Measurements from ENCODE around the gene CPSF3. TPM values are rescaled to one million over a fixed set of nuclear protein-coding genes. Genes with fewer than 3 reads are reported as not detected.

Gene CPSF3
- total RNA-seq, 1 experiment from 2014 or later = 68.5 TPM

DNA sequence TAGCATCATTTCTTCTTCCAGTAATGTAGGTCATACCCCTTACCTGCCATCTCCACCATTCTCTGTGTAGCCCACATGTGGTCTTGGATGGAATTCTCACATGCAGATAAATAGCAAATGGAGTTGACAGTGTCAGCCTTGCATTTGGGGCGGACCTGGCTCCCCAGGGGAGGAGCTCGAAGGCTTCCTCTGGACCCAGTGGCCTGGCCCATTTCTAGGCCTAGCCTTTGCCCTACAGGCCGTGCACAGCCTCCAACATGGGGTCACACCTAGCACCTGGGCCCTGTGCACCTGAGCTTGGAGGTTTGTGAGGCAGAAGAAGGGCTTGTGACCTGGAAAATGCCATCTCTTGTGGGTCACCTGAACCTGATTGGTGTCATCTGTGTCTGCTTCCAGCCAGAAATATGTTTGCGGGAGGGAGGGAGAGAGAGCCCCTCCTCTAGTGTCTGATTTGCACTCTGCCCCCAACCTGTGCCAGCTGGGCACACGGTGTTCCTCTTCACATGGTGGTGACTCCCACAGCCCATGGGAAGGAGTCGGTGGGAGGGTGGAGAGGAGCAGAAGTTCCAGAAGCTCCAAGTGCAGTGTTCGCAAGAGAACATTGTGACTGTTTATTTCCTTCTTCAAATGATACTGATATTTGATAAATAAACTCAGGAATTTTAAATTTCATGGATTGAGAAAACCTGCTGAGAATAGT lies 33.2 kb upstream of the CPSF3 start:
- H2AFZ ChIP-seq (ENCODE audit: low read depth, low read length, poor library complexity, severe bottlenecking) = no peak overlapping the region
- H3K36me3 ChIP-seq (ENCODE audit: control insufficient read depth in 1 of 2, insufficient read depth in 2 of 2, low read length in 2 of 2) = peaks cover 0 to 4% of the 10 kb centered on the region in 2 experiments; a peak in 1 of 4 replicates
- ATAC-seq = no peak
- H4K20me1 ChIP-seq (ENCODE audit: insufficient read depth) = no peaks in the 10 kb centered on the region
- no peak overlapping the region for H3K4me2 ChIP-seq (ENCODE audit: low read length)
- ChIA-PET POLR2A (no interaction called here), CTCF (no interaction called here), RAD21 (ENCODE audit: low non-redundant PET in 1 of 2, low total read pairs in 2 of 2, uncharacterized antibody in 2 of 2, unreplicated experiment in 2 of 2) (no interaction called here)
- H3K4me3 ChIP-seq (replicated peaks in 1 of 2; ENCODE audit: low read depth in 1 of 2, low read length in 2 of 2) = no peak overlapping the region
- intact Hi-C loops (cut with micrococcal nuclease) = no loop called here
- no peaks in the 10 kb centered on the region for H3K9me2 ChIP-seq (ENCODE audit: insufficient read depth)
- TF ChIP-seq SP1 (IDR thresholded peaks at IDR 0.05; ENCODE audit: low read depth) = no peak
- no peak for TF ChIP-seq POLR2A (IDR thresholded peaks at IDR 0.05; ENCODE audit: borderline replicate concordance, extremely low read depth, insufficient read depth, insufficient read length)
- no peaks in the 10 kb centered on the region for H3K79me2 ChIP-seq (ENCODE audit: insufficient read depth, low read length)
- peaks cover 20 to 28% of the 10 kb centered on the region in 2 experiments for H3K4me1 ChIP-seq (ENCODE audit: control insufficient read depth in 1 of 2, insufficient read depth in 2 of 2, low read length in 2 of 2)
- H3K9ac ChIP-seq (ENCODE audit: low read length) = no peak overlapping the region
- H3K9me3 ChIP-seq (ENCODE audit: control insufficient read depth in 1 of 2, insufficient read depth in 1 of 2, low read depth in 1 of 2, low read length in 2 of 2) = no peaks in the 10 kb centered on the region
- no peak for DNase-seq (ENCODE audit: low read depth, low spot score)
- no TSS peak for BruUV-seq (replicated peaks)
- no peaks in the 10 kb centered on the region for H3K27me3 ChIP-seq (ENCODE audit: insufficient read depth, low read length)
- H3K27ac ChIP-seq (ENCODE audit: low read depth, low read length) = no peak overlapping the region

DNA sequence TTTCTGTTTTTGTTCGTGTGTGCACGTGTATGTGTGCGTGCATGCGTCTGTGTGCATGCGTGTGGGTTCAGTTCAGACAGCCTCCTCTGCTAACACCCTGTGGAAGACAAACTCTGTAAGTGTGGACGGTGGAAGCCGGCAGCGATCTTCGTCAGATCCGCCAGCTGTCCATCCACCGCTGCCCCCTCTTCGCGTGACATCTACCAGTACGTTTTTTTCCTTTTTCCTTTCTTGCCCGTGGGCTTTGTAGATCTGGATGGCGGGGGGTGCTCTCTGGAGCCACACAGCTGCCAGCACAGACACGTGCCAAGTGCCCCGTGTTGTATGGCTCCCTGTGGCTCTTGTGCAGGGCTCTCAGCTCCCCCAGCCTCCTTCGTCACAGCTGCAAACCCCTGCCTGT lies 32.5 kb upstream of the CPSF3 start:
- RAD21 ChIA-PET (ENCODE audit: low non-redundant PET in 1 of 2, low total read pairs in 2 of 2, uncharacterized antibody in 2 of 2, unreplicated experiment in 2 of 2) = no interaction called here
- H3K4me3 ChIP-seq (replicated peaks in 1 of 2; ENCODE audit: low read depth in 1 of 2, low read length in 2 of 2) = no peak overlapping the region
- no peak overlapping the region for H3K9ac ChIP-seq (ENCODE audit: low read length)
- H3K9me3 ChIP-seq (ENCODE audit: control insufficient read depth in 1 of 2, insufficient read depth in 1 of 2, low read depth in 1 of 2, low read length in 2 of 2) = no peaks in the 10 kb centered on the region
- intact Hi-C loops (cut with micrococcal nuclease) = no loop called here
- H2AFZ ChIP-seq (ENCODE audit: low read depth, low read length, poor library complexity, severe bottlenecking) = no peak overlapping the region
- POLR2A ChIA-PET = no interaction called here
- no peak for DNase-seq (ENCODE audit: low read depth, low spot score)
- H3K36me3 ChIP-seq (ENCODE audit: control insufficient read depth in 1 of 2, insufficient read depth in 2 of 2, low read length in 2 of 2) = peaks cover 0 to 4% of the 10 kb centered on the region in 2 experiments; a peak in 1 of 4 replicates
- H3K27me3 ChIP-seq (ENCODE audit: insufficient read depth, low read length) = no peaks in the 10 kb centered on the region
- no peak overlapping the region for H3K27ac ChIP-seq (ENCODE audit: low read depth, low read length)
- peaks cover 14 to 21% of the 10 kb centered on the region in 2 experiments for H3K4me1 ChIP-seq (ENCODE audit: control insufficient read depth in 1 of 2, insufficient read depth in 2 of 2, low read length in 2 of 2)
- no peaks in the 10 kb centered on the region for H3K79me2 ChIP-seq (ENCODE audit: insufficient read depth, low read length)
- H3K9me2 ChIP-seq (ENCODE audit: insufficient read depth) = no peaks in the 10 kb centered on the region
- BruUV-seq (replicated peaks) = no TSS peak
- CTCF ChIA-PET = no interaction called here
- no peak for ATAC-seq
- H3K4me2 ChIP-seq (ENCODE audit: low read length) = no peak overlapping the region
- no peak for TF ChIP-seq CBX3 (IDR thresholded peaks at IDR 0.05; ENCODE audit: low read depth)
- TF ChIP-seq FOSL1 (IDR thresholded peaks at IDR 0.05; ENCODE audit: low read depth) = no peak
- no peak for TF ChIP-seq TCF7L2 (IDR thresholded peaks at IDR 0.05; ENCODE audit: borderline replicate concordance, extremely low read depth, insufficient read depth, insufficient read length)
- TF ChIP-seq RAD21 (IDR thresholded peaks at IDR 0.05; ENCODE audit: low read depth) = no peak
- no peak for TF ChIP-seq ELF1 (IDR thresholded peaks at IDR 0.05; ENCODE audit: borderline replicate concordance, low read depth)
- TF ChIP-seq POLR2AphosphoS5 (IDR thresholded peaks at IDR 0.05; ENCODE audit: low read depth, low read length) = no peak
- H4K20me1 ChIP-seq (ENCODE audit: insufficient read depth) = no peaks in the 10 kb centered on the region

Data from HCT116 (cell line).